Measurements from ENCODE around the gene IMMP2L. TPM values are rescaled to one million over a fixed set of nuclear protein-coding genes. Genes with fewer than 3 reads are reported as not detected.

IMMP2L gene
- total and polyA plus RNA-seq, 2 donors (not counting 3 experiments of a cell fraction or from before 2014, with no cell fraction given): 9.9 to 11.8 TPM

- no peaks in the 10 kb centered on the region for H3K36me3 ChIP-seq (ENCODE audit: control insufficient read depth in 2 of 2, extremely low read depth in 1 of 2, insufficient read depth in 2 of 2, low read length in 2 of 2)
- DNase-seq (ENCODE audit: low read depth, low spot score) (no peak), FAIRE-seq (no peak)
- no peaks in the 10 kb centered on the region for H3K4me1 ChIP-seq (ENCODE audit: control insufficient read depth, extremely low read depth, insufficient read depth, low read length)
- dilution Hi-C loops (cut with MboI; ENCODE audit: extremely low pct_ligation_motif_present, low sequenced_read_pairs): no loop called here
- H4K20me1 ChIP-seq (replicated peaks; ENCODE audit: control insufficient read depth, extremely low read depth, insufficient read depth, low read length): no peaks in the 10 kb centered on the region
- no peaks in the 10 kb centered on the region for H3K27me3 ChIP-seq (ENCODE audit: control insufficient read depth in 2 of 2, insufficient read depth in 2 of 2, low read length in 2 of 2)
- no peaks in the 10 kb centered on the region for H3K9me3 ChIP-seq (replicated peaks; ENCODE audit: control insufficient read depth, insufficient read depth, low read length)
- no peak overlapping the region for H3K4me2 ChIP-seq (ENCODE audit: insufficient read depth, low read length)
- H3K4me3 ChIP-seq (replicated peaks in 1 of 3; ENCODE audit: insufficient read depth in 1 of 3, low read depth in 1 of 3, low read length in 3 of 3): no peak overlapping the region
- no peak overlapping the region for H2AFZ ChIP-seq (ENCODE audit: low read depth, low read length)
- H3K9me1 ChIP-seq (replicated peaks; ENCODE audit: control insufficient read depth, extremely low read depth, insufficient read depth, low read length): no peaks in the 10 kb centered on the region
- no TSS peak for BruUV-seq (replicated peaks)
- ChIA-PET CTCF (no interaction called here), POLR2A (no interaction called here)
- no peak for TF ChIP-seq CTCF (IDR thresholded peaks at IDR 0.05; ENCODE audit: extremely low read depth in 1 of 2, insufficient read depth in 1 of 2, low read depth in 1 of 2, low read length in 2 of 2)
- TF ChIP-seq JUN (IDR thresholded peaks at IDR 0.05; ENCODE audit: borderline replicate concordance, insufficient read depth, insufficient read length, low read depth): no peak
- no peak for TF ChIP-seq GATA2 (IDR thresholded peaks at IDR 0.05; ENCODE audit: insufficient read depth, insufficient read length, low read depth, low read length)
- no peak for TF ChIP-seq MYC (IDR thresholded peaks at IDR 0.05; ENCODE audit: low read depth, low read length)
- TF ChIP-seq EZH2 (IDR thresholded peaks at IDR 0.05; ENCODE audit: borderline replicate concordance, low read depth, low read length, severe bottlenecking): no peak
- no peak for TF ChIP-seq POLR2AphosphoS5 (IDR thresholded peaks at IDR 0.05; ENCODE audit: insufficient read depth, low read depth, low read length)
- TF ChIP-seq MAX (IDR thresholded peaks at IDR 0.05; ENCODE audit: insufficient read depth, insufficient read length): no peak
- no peak for TF ChIP-seq POLR2A (IDR thresholded peaks at IDR 0.05; ENCODE audit: low read depth, low read length)
- no peak for TF ChIP-seq FOS (IDR thresholded peaks at IDR 0.05; ENCODE audit: borderline replicate concordance, insufficient read depth, low read length)
- H3K27ac ChIP-seq (ENCODE audit: insufficient read depth, low read depth, low read length): no peak overlapping the region
- no peak overlapping the region for H3K9ac ChIP-seq (replicated peaks; ENCODE audit: extremely low read depth, insufficient read depth, low read length)
- intact Hi-C loops (cut with micrococcal nuclease): no loop called here
- no peaks in the 10 kb centered on the region for H3K79me2 ChIP-seq (ENCODE audit: control insufficient read depth, insufficient read depth, low read length)
Observed at GRCh38 chr7:111003883-111004282, 558.4 kb downstream of the IMMP2L start.
